Endometrial microvascular endothelial cells (primary cell): ENCODE measurements around the gene RGS9. TPM values are rescaled to one million over a fixed set of nuclear protein-coding genes. Genes with fewer than 3 reads are reported as not detected.
"Not testable (repeated sequence)": the region's sequence is repeated elsewhere in the genome, so short reads cannot be mapped to it uniquely, and the experiment has no call there.

Experiments used
- in situ Hi-C: cut with HindIII; loops from 2 replicates; pipeline ENCODE4 v1.10.0; 2017; ENCODE audit warnings: low sequenced_read_pairs, low pct_unique_long_range_greater_than_20kb; ENCODE audit errors: inconsistent ontology term
- total RNA-seq: library from RNA; depleted of rRNA; stranded (reverse); fragments of >200 nt; gene quantifications from one replicate; pipeline ENCODE4 v1.2.3, GENCODE V29; 2015; ENCODE audit errors: inconsistent ontology term

The RGS9 gene
- total RNA-seq, 1 donor from 2014 or later = not detected

DNA sequence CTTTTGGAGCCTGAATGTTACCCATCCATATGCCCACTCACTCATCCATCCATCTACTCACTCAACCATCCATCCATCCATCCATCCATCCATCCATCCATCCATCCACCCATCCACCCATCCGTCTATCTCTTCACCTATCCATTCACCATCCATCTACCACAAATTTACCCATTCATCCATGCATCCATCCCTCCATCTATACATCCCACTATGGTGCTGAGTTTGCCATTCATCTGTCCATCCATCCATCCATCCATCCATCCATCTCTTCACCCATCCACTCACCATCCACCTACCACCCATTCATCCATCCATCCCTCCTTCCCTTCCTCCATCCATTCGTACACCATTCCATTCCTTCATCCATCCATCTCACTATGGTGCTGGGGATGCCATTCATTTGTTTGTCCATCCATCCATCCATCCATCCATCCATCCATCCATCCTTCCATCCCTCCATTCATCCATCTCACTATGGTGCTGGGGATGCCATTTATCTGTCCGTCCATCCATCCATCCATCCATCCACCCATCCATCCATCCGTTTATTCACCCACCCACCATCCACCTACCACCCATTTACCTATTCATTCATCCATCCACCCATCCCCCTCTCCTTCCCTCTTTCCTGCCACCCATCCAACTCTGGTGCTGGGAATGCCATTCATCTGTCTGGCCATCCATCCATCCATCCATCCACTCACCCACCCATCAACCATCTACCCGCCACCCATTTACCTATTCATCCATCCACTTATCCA is 39.7 kb downstream of the RGS9 start:
- in situ Hi-C loops = no loop called here

DNA sequence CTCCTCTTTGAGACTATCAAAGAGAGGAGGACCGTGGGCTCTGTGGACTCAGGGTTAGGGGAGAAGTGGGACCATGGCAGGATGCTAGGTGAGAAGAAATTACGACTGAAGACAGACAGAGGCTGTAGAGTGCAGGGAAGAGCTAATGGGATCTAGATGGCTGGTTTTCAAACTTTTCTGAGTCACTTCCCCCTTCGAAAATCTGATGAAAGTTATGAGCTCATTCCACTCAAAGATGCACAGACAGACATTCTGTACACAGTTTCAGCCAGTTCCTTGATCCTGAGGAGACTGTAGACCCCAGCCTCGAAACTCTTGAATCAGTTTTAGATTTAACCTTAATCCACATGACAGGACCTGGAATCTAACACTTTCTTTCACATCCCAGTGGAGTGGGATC is 40.7 kb downstream of the RGS9 start:
- in situ Hi-C loops = no loop called here

DNA sequence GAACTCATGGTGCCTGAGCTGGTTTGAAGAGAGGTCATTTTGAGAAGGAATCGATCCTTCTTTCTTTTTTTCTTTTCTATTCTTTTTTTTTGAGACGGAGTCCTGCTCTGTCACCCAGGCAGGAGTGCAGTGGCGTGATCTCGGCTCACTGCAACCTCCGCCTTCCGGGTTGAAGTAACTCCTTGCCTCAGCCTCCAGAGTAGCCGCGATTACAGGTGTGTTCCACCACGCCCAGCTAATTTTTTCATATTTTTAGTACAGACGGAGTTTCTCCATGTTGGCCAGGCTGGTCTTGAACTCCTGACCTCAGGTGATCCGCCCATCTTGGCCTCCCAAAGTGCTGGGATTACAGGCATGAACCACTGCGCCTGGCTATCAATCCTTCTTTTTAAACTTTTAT is 43.1 kb downstream of the RGS9 start:
- in situ Hi-C loops = not testable (repeated sequence)

- in situ Hi-C loops = not testable (repeated sequence)
Observed at GRCh38 chr17:65180752-65181236, 43.6 kb downstream of the RGS9 start.

GRCh38 chr17:65181237-65182061 is 44.3 kb downstream of the RGS9 start:
- in situ Hi-C loops = no loop called here

- in situ Hi-C loops = no loop called here
Observed at GRCh38 chr17:65182233-65182632, 45.1 kb downstream of the RGS9 start.

GRCh38 chr17:65183736-65184135 is 46.6 kb downstream of the RGS9 start:
- in situ Hi-C loops = no loop called here

GRCh38 chr17:65184235-65184959 is 47.2 kb downstream of the RGS9 start:
- in situ Hi-C loops = no loop called here

DNA sequence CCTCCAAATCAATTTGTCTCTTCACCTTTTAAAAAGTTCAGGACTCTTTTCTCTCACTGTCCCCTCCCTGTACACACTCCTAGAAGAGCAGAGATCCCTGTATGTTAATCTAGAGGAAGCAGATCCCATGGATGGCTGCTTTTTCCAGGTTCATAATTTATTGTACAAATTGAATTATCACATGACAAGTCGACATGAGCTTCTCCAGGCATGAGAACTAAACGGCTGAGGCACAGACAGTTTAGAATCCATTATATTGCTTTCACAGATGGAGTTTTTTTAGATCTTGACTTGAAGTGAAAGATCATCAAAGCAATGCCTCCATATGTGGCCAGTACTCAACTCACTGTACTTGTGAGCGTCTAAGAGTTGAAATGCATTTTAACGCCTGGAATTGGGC is 47.9 kb downstream of the RGS9 start:
- in situ Hi-C loops = no loop called here

GRCh38 chr17:65185668-65186382 is 48.7 kb downstream of the RGS9 start:
- in situ Hi-C loops = no loop called here

DNA sequence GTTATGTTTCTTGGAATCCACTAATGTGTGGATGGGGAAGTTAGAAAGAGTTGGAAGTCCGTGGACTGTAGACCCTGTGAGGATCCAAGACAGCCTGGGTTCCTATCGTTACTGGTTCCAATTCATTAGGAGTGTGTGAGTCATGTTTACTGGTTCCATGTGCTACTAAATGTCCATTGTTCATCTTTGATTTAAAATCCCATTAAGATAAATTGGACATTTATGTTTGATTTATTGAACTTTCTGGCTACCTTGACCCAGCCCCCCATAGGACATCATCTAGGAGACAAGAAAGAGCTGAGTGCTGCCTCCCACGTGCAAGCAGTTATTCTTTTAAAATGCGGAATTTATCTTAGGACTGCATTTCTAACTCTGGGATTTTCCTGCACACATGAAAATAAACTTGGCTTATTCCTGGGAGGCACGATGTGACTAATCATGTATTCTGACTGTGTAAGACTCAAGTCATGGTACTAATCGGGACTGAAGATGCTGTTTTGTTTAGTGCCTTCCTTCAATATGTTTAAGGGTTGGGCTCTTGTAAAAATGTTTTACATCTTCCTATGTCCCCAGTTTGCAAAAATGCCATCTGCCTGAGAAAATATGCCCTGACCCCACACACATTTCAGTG is 53.4 kb downstream of the RGS9 start:
- in situ Hi-C loops = no loop called here

DNA sequence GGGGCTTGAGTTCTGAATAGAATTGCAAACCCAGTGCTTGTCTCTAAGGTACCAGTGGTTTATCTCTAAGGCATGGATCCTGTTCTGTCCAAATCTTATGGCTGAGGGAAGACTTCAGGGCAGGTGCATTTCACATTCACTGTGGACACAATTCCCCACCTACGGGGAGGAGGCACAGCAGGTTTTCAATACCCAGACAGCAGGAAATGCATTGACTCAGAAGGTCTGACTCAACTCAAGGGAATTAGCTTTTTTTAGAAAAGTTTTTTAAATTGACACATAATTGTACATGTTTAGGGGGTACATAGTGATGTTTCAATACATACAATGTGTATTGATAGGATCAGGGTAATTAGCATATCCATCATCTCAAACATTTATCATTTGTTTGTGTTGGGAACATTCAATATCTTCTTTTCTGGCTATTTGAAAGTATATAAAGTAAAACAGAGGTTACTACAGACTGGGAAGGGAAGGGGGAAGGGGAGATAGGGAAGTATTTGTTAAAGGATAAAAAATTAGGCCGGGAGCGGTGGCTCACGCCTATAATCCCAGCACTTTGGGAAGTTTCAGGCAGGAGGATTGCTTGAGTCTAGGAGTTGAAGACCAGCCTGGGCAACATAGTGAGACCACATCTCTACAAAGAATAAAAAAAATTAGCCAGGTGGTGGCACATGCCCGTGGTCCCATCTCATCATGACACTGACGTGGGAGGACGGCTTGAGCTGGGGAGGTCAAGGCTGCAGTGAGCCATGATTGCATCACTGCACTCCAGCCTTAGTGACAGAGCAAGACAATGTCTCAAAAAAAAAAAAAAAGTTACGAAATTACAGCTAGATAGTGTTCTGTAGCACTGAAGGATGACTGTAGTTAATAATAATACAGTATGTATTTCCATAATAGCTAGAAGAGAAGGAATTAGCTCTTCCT is 54.9 kb downstream of the RGS9 start:
- in situ Hi-C loops = no loop called here

DNA sequence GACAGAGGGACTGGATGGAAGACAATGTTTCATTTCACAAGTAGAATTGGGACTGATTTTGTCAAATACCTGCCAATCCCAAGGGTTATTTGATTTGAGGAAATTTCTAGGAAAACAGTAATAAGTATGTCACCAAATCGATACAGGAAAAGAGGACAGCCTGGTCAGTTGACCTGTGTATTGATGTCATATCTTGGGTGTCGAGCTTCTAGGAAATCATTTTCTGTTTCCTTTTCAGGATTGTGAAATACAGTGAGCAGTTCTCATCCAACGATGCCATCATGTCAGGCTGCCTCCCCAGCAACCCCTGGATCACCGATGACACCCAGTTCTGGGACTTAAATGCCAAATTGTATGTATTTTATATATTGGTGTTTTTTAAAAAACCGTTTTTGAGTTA is 56.1 kb downstream of the RGS9 start:
- in situ Hi-C loops = no loop called here

DNA sequence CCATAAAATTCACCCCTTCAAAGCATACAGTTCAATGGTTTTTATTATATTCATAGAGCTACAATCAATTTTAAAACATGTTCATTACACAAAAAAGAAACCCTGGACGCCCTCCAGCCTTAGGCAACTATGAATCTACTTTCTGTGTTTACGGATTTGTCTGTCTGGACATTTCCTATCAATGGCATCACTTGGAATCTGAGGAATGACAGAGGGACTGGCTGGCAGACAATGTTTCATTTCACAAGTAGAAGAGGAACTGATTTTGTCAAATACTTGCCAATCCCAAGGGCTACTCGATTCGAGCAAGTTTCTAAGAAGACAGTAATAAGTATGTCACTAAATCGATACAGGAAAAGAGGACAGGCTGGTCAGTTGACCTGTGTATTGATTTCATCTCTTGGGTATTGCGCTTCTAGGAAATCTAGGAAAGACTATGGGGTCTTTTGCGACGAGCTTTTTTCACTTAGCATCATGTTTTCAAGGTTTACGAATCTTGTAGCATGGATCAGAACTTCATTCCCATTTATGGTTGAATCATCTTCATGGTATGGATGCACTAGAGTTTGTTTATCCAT is 56.6 kb downstream of the RGS9 start:
- in situ Hi-C loops = no loop called here

GRCh38 chr17:65194670-65195334 is 57.6 kb downstream of the RGS9 start:
- in situ Hi-C loops = no loop called here

- in situ Hi-C loops = no loop called here
Observed at GRCh38 chr17:65195716-65196115, 58.5 kb downstream of the RGS9 start.

- in situ Hi-C loops = no loop called here
Observed at GRCh38 chr17:65196617-65197016, 59.4 kb downstream of the RGS9 start.
